Stimulated activated CD8-positive, alpha-beta memory T cell treated with anti-CD3 and anti-CD28 coated beads, Interleukin-7, amount 100 ng/mL, for 24 hours (primary cell): ENCODE data around the gene VKORC1L1.
"Not testable (repeated sequence)": the region's sequence is repeated elsewhere in the genome, so short reads cannot be mapped to it uniquely, and the experiment has no call there.

Source experiments
- DNase-seq: peaks from one replicate; pipeline ENCODE4 v3.0.0-alpha.2; 2020; ENCODE audit warnings: low read depth

Gene VKORC1L1

GRCh38 chr7:65872776-65873581, at the start of gene VKORC1L1:
VKORC1L1 (plus strand) TSS chr7:65873074; CDS start chr7:65873372, 298 bp downstream.
- DNase-seq, result peak; percentile 90

GRCh38 chr7:65827366-65827765, 45.5 kb upstream of the VKORC1L1 start:
- no peak for DNase-seq

GRCh38 chr7:65832281-65832680, 40.6 kb upstream of the VKORC1L1 start:
- no peak for DNase-seq

GRCh38 chr7:65836684-65837083, 36.2 kb upstream of the VKORC1L1 start:
- not testable (repeated sequence) for DNase-seq

- not testable (repeated sequence) for DNase-seq
Observed at GRCh38 chr7:65837541-65837956, 35.3 kb upstream of the VKORC1L1 start.

- DNase-seq, result no peak
Observed at GRCh38 chr7:65839846-65840245, 33.0 kb upstream of the VKORC1L1 start.

GRCh38 chr7:65840446-65840845, 32.4 kb upstream of the VKORC1L1 start:
- no peak for DNase-seq

- not testable (repeated sequence) for DNase-seq
Observed at GRCh38 chr7:65843616-65844015, 29.3 kb upstream of the VKORC1L1 start.

- no peak for DNase-seq
Observed at GRCh38 chr7:65846008-65846570, 26.8 kb upstream of the VKORC1L1 start.

- DNase-seq, result not testable (repeated sequence)
Observed at GRCh38 chr7:65853426-65853825, 19.4 kb upstream of the VKORC1L1 start.

GRCh38 chr7:65853892-65854291, 19.0 kb upstream of the VKORC1L1 start:
- not testable (repeated sequence) for DNase-seq

- not testable (repeated sequence) for DNase-seq
Observed at GRCh38 chr7:65857321-65857894, 15.5 kb upstream of the VKORC1L1 start.

GRCh38 chr7:65858660-65859059, 14.2 kb upstream of the VKORC1L1 start:
- not testable (repeated sequence) for DNase-seq

- not testable (repeated sequence) for DNase-seq
Observed at GRCh38 chr7:65866244-65866643, 6.6 kb upstream of the VKORC1L1 start.

- DNase-seq, result not testable (repeated sequence)
Observed at GRCh38 chr7:65867681-65868080, 5.2 kb upstream of the VKORC1L1 start.

- DNase-seq, result not testable (repeated sequence)
Observed at GRCh38 chr7:65869312-65869711, 3.6 kb upstream of the VKORC1L1 start.

GRCh38 chr7:65871451-65871850, 1.4 kb upstream of the VKORC1L1 start:
- DNase-seq, result not testable (repeated sequence)

GRCh38 chr7:65873582-65874193, 814 bp downstream of the VKORC1L1 start:
- DNase-seq, result not testable (repeated sequence)

GRCh38 chr7:65875715-65876114, 2.8 kb downstream of the VKORC1L1 start:
- not testable (repeated sequence) for DNase-seq

- DNase-seq, result not testable (repeated sequence)
Observed at GRCh38 chr7:65879292-65880153, 6.6 kb downstream of the VKORC1L1 start.

- not testable (repeated sequence) for DNase-seq
Observed at GRCh38 chr7:65880242-65880641, 7.4 kb downstream of the VKORC1L1 start.
